ENCODE data around the gene LIPC.

LIPC gene

DNA sequence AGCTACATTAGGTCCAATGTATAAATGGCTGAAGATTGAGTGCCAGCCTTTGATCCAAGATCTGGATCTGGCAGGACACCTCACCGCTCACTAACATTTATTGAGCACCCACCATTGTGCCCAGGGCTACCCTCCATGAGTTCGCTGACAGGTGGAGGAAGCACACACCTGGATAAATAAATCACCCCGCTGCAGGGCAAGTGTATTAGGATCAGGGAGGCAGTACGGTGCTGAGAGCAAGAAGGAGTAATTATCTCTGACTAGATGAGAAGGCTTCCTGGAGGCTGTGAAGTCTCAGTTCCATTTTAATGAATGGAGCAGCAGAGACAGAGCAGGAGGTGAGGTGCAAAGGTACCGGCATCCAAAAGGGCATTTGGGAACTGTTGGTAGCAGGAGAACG lies 104.1 kb downstream of the LIPC start:
- no peaks in the 10 kb centered on the region for H3K4me1 ChIP-seq (ENCODE audit: low read length)
- no peak for DNase-seq
- TF ChIP-seq EZH2phosphoT487 (IDR thresholded peaks at IDR 0.05; ENCODE audit: low read length) = no peak
- TF ChIP-seq EZH2 (optimal IDR thresholded peaks at IDR 0.05; ENCODE audit: low read depth, low read length) = no peak
- TF ChIP-seq, protein P1, sequence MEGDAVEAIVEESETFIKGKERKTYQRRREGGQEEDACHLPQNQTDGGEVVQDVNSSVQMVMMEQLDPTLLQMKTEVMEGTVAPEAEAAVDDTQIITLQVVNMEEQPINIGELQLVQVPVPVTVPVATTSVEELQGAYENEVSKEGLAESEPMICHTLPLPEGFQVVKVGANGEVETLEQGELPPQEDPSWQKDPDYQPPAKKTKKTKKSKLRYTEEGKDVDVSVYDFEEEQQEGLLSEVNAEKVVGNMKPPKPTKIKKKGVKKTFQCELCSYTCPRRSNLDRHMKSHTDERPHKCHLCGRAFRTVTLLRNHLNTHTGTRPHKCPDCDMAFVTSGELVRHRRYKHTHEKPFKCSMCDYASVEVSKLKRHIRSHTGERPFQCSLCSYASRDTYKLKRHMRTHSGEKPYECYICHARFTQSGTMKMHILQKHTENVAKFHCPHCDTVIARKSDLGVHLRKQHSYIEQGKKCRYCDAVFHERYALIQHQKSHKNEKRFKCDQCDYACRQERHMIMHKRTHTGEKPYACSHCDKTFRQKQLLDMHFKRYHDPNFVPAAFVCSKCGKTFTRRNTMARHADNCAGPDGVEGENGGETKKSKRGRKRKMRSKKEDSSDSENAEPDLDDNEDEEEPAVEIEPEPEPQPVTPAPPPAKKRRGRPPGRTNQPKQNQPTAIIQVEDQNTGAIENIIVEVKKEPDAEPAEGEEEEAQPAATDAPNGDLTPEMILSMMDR (IDR thresholded peaks at IDR 0.05; ENCODE audit: low read length) = no peak
- H4K20me1 ChIP-seq (ENCODE audit: insufficient read depth, low read length) = no peaks in the 10 kb centered on the region
- no peaks in the 10 kb centered on the region for H3K9me2 ChIP-seq (replicated peaks; ENCODE audit: insufficient read depth, low read length)
- H3K27me3 ChIP-seq (replicated peaks; ENCODE audit: insufficient read depth, low read length) = no peaks in the 10 kb centered on the region
- H3K27ac ChIP-seq (ENCODE audit: low read length) = no peak overlapping the region
- H2AFZ ChIP-seq (ENCODE audit: low read length) = no peak overlapping the region
- H3K36me3 ChIP-seq (replicated peaks; ENCODE audit: insufficient read depth, low read length) = no peaks in the 10 kb centered on the region
- H3F3A ChIP-seq (ENCODE audit: insufficient read depth, low read length) = no peaks in the 10 kb centered on the region
- no peak overlapping the region for H3K9ac ChIP-seq (ENCODE audit: low read length)
- H3K79me2 ChIP-seq (ENCODE audit: low read length) = no peaks in the 10 kb centered on the region
- no peaks in the 10 kb centered on the region for H3K9me3 ChIP-seq (replicated peaks; ENCODE audit: insufficient read depth, low read length)
- no peak overlapping the region for H3K4me3 ChIP-seq (ENCODE audit: low read length)
- no peak overlapping the region for H3K4me2 ChIP-seq (ENCODE audit: low read depth, low read length)

GRCh38 chr15:58536414-58536813 lies 104.6 kb downstream of the LIPC start:
- H3K79me2 ChIP-seq (ENCODE audit: low read length) = no peaks in the 10 kb centered on the region
- H3K9me2 ChIP-seq (replicated peaks; ENCODE audit: insufficient read depth, low read length) = no peaks in the 10 kb centered on the region
- H3F3A ChIP-seq (ENCODE audit: insufficient read depth, low read length) = no peaks in the 10 kb centered on the region
- no peaks in the 10 kb centered on the region for H4K20me1 ChIP-seq (ENCODE audit: insufficient read depth, low read length)
- H3K9ac ChIP-seq (ENCODE audit: low read length) = no peak overlapping the region
- no peak overlapping the region for H3K27ac ChIP-seq (ENCODE audit: low read length)
- H3K27me3 ChIP-seq (replicated peaks; ENCODE audit: insufficient read depth, low read length) = no peaks in the 10 kb centered on the region
- no peaks in the 10 kb centered on the region for H3K9me3 ChIP-seq (replicated peaks; ENCODE audit: insufficient read depth, low read length)
- TF ChIP-seq, protein P1 (IDR thresholded peaks at IDR 0.05; ENCODE audit: low read length) = no peak
- TF ChIP-seq EZH2phosphoT487 (IDR thresholded peaks at IDR 0.05; ENCODE audit: low read length) (no peak), EZH2 (optimal IDR thresholded peaks at IDR 0.05; ENCODE audit: low read depth, low read length) (no peak)
- H3K4me2 ChIP-seq (ENCODE audit: low read depth, low read length) = no peak overlapping the region
- H3K36me3 ChIP-seq (replicated peaks; ENCODE audit: insufficient read depth, low read length) = no peaks in the 10 kb centered on the region
- H2AFZ ChIP-seq (ENCODE audit: low read length) = no peak overlapping the region
- no peak for DNase-seq
- no peak overlapping the region for H3K4me3 ChIP-seq (ENCODE audit: low read length)
- H3K4me1 ChIP-seq (ENCODE audit: low read length) = no peaks in the 10 kb centered on the region

- Histone ChIP-seq H3K9ac (ENCODE audit: low read length) (no peak overlapping the region), H3K9me2 (replicated peaks; ENCODE audit: insufficient read depth, low read length) (no peaks in the 10 kb centered on the region), H3K4me1 (ENCODE audit: low read length) (no peaks in the 10 kb centered on the region), H3K79me2 (ENCODE audit: low read length) (no peaks in the 10 kb centered on the region), H2AFZ (ENCODE audit: low read length) (no peak overlapping the region), H3K4me2 (ENCODE audit: low read depth, low read length) (no peak overlapping the region), H3K36me3 (replicated peaks; ENCODE audit: insufficient read depth, low read length) (no peaks in the 10 kb centered on the region), H3K27me3 (replicated peaks; ENCODE audit: insufficient read depth, low read length) (no peaks in the 10 kb centered on the region), H3K4me3 (ENCODE audit: low read length) (no peak overlapping the region), H3K9me3 (replicated peaks; ENCODE audit: insufficient read depth, low read length) (no peaks in the 10 kb centered on the region), H3F3A (ENCODE audit: insufficient read depth, low read length) (no peaks in the 10 kb centered on the region), H3K27ac (ENCODE audit: low read length) (no peak overlapping the region), H4K20me1 (ENCODE audit: insufficient read depth, low read length) (no peaks in the 10 kb centered on the region)
- DNase-seq = no peak
- TF ChIP-seq EZH2 (optimal IDR thresholded peaks at IDR 0.05; ENCODE audit: low read depth, low read length) = no peak
- TF ChIP-seq, protein P1 (IDR thresholded peaks at IDR 0.05; ENCODE audit: low read length) = no peak
- TF ChIP-seq EZH2phosphoT487 (IDR thresholded peaks at IDR 0.05; ENCODE audit: low read length) = no peak
These were observed 105.2 kb downstream of the LIPC start for GRCh38 chr15:58537033-58537432.
